Esophagus squamous epithelium (tissue), 5 donors: Measurements from ENCODE around the gene SMTNL2. TPM values are rescaled to one million over a fixed set of nuclear protein-coding genes. Genes with fewer than 3 reads are reported as not detected.

Experiments
- DNase-seq: peaks from one replicate; lab custom pipeline; 2025; lab: John Stamatoyannopoulos, UW
- H3K27ac ChIP-seq, 4 donors: fragments of 200-600 bp; sonication (generic); one replicate each; pipeline ENCODE4 v1.5.1; 2016 to 2019; ENCODE audit warnings: mild to moderate bottlenecking in 1 of 4
- H3K27me3 ChIP-seq, 4 donors: fragments of 200-600 bp; sonication (generic); 1 replicate in 3 of 4; 2 replicates in 1 of 4; pipeline versions ENCODE4 v1.5.1 to v1.6.0; 2017 to 2021; ENCODE audit warnings: antibody characterized with exemption in 1 of 4
- H3K36me3 ChIP-seq, 3 donors: fragments of 200-600 bp; sonication (generic); one replicate each; pipeline ENCODE4 v1.5.1; 2016 to 2019
- H3K4me1 ChIP-seq, 3 donors: fragments of 200-600 bp; sonication (generic); one replicate each; pipeline ENCODE4 v1.5.1; 2017 to 2019
- H3K4me3 ChIP-seq, 4 donors: fragments of 200-600 bp; sonication (generic); 1 replicate in 3 of 4; 2 replicates in 1 of 4; pipeline ENCODE4 v1.5.1; 2016 to 2019; ENCODE audit warnings: mild to moderate bottlenecking in 2 of 4, moderate library complexity in 1 of 4
- H3K9me3 ChIP-seq, 3 donors: fragments of 200-600 bp; sonication (generic); one replicate each; pipeline ENCODE4 v1.5.1; 2016 to 2019
- POLR2A ChIP-seq, 4 donors: fragments of 450-650 bp; IDR thresholded peaks; one replicate each; pipeline ENCODE4 v1.6.1; 2017; ENCODE audit warnings: antibody characterized with exemption in 4 of 4, mild to moderate bottlenecking in 4 of 4, moderate library complexity in 3 of 4
- WGBS, 2 donors: methylation state at CpG; one replicate each; pipeline ENCODE4 v1.1.5; 2018; 5-methylcytosine and 5-hydroxymethylcytosine counted together
- intact Hi-C: fragments of 100-400 bp; cut with DNase I; formaldehyde crosslinking; loops from one replicate; pipeline ENCODE4 v1.15.0; 2022
- total RNA-seq, 4 donors: library from RNA; depleted of rRNA; stranded (reverse); fragments of >200 nt; gene quantifications; one replicate each; pipeline ENCODE4 v1.1.0, GENCODE V29; 2016
- TF ChIP-seq, protein P1 (sequence below), 6 experiments: fragments of 450-650 bp in 4 of 6; fragments of 200-600 bp in 2 of 6; sonication (generic) in 2 of 6; IDR thresholded peaks; one replicate each; pipeline ENCODE4 v1.5.1; 2016 to 2019; ENCODE audit warnings: antibody characterized with exemption in 6 of 6, mild to moderate bottlenecking in 4 of 6, moderate library complexity in 4 of 6
- donor health status: DM: yes; HTN: yes; CAD: no.

The SMTNL2 gene
- total RNA-seq, 4 donors from 2014 or later: 0.41 to 0.76 (median 0.69) TPM

DNA sequence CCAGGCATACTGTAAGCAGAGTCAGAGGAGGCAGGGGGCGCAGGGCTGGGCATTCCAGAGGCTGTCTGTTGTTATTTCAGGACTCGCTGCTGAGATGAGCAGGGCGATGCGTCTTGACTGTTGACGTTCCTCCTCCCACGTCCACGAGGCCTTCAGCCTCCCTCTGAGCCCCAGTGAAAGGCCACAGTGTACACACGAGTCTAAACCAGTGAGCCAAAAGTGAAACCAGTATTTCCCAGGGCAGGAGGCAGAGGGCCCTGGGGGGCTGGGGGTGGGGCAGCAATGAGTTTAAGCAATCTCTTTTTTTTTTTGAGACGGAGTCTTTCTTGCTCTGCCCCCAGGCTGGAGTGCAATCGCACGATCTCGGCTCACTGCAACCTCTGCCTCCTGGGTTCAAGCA lies 21.5 kb downstream of the SMTNL2 start:
- H3K9me3 ChIP-seq: no peaks in the 10 kb centered on the region
- peaks cover 4 to 51% (median 27%) of the 10 kb centered on the region in 3 donors for H3K4me1 ChIP-seq
- WGBS, 2 donors: 36 to 63% methylated on average over 6 to 7 of the region's 12 CpGs
- H3K4me3 ChIP-seq: no peak overlapping the region
- H3K27ac ChIP-seq: peak overlapping the region; percentile 42 to 81 (median 74)
- no peak for TF ChIP-seq POLR2A (IDR thresholded peaks at IDR 0.05)
- no peak for DNase-seq
- intact Hi-C loops: no loop called here
- no peaks in the 10 kb centered on the region for H3K36me3 ChIP-seq
- H3K27me3 ChIP-seq: peaks cover 0 to 7% (median 0%) of the 10 kb centered on the region in 4 donors

DNA sequence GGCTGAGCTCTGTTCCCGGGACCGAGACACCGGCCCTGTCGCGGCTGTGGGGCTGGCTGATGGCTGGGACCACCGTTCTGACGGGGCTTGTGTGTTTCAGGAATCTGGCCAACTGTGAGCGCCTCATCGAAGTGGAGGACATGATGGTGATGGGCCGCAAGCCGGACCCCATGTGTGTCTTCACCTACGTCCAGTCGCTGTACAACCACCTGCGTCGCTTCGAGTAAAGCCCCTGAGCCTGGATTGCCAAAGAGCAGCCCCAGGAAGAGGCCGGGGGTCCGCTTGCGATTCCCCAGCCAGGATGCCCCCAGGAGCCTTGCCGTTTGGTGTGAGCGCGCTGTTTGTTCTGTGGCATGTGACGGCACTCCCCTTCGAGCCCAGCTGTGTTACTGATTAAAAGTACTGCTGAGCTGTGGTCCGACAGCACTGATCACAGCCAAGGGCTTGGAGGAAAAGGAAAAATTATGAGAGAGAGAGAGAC lies 23.0 kb downstream of the SMTNL2 start:
- peak overlapping the region; percentile 54 to 87 (median 80) for H3K27ac ChIP-seq
- H3K27me3 ChIP-seq: peaks cover 0 to 7% (median 0%) of the 10 kb centered on the region in 4 donors
- no peaks in the 10 kb centered on the region for H3K36me3 ChIP-seq
- no peaks in the 10 kb centered on the region for H3K9me3 ChIP-seq
- WGBS, 2 donors: 70 to 75% methylated on average over 12 to 20 of the region's 25 CpGs
- no peak for DNase-seq
- H3K4me3 ChIP-seq: peak overlapping the region in 1 of 4 donors; percentile 5
- TF ChIP-seq, protein P1, sequence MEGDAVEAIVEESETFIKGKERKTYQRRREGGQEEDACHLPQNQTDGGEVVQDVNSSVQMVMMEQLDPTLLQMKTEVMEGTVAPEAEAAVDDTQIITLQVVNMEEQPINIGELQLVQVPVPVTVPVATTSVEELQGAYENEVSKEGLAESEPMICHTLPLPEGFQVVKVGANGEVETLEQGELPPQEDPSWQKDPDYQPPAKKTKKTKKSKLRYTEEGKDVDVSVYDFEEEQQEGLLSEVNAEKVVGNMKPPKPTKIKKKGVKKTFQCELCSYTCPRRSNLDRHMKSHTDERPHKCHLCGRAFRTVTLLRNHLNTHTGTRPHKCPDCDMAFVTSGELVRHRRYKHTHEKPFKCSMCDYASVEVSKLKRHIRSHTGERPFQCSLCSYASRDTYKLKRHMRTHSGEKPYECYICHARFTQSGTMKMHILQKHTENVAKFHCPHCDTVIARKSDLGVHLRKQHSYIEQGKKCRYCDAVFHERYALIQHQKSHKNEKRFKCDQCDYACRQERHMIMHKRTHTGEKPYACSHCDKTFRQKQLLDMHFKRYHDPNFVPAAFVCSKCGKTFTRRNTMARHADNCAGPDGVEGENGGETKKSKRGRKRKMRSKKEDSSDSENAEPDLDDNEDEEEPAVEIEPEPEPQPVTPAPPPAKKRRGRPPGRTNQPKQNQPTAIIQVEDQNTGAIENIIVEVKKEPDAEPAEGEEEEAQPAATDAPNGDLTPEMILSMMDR (IDR thresholded peaks at IDR 0.05): no peak
- TF ChIP-seq POLR2A (IDR thresholded peaks at IDR 0.05): no peak
- intact Hi-C loops: no loop called here
- H3K4me1 ChIP-seq: peaks cover 4 to 51% (median 27%) of the 10 kb centered on the region in 3 donors

DNA sequence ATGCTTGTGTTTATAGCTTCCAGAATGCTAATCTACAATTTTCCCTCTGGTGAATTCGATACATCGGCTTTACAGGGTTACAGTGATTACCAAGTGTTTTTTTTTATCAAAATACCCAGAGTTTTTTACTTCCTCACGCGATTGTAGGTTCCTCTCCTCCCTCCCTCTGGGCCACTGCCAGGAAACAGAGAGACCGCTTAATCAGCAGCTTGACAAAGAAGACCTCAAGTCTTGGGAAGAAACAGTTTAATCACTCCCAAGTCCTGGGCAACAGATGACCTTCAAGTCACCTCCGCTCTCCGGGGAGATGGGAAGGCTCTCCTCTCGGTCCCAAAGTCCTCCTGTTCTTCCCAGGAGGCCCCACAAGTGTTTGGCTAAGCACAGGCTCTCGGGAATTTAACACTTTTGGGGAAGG lies 23.5 kb downstream of the SMTNL2 start:
- H3K27ac ChIP-seq: peak overlapping the region; percentile 54 to 87 (median 80)
- peaks cover 0 to 7% (median 0%) of the 10 kb centered on the region in 4 donors for H3K27me3 ChIP-seq
- no peaks in the 10 kb centered on the region for H3K9me3 ChIP-seq
- H3K36me3 ChIP-seq: no peaks in the 10 kb centered on the region
- intact Hi-C loops: no loop called here
- TF ChIP-seq POLR2A (IDR thresholded peaks at IDR 0.05): no peak
- TF ChIP-seq, protein P1 (IDR thresholded peaks at IDR 0.05): no peak
- 15 to 22% methylated on average over 9 of the region's 9 CpGs for WGBS, 2 donors
- peaks cover 4 to 51% (median 27%) of the 10 kb centered on the region in 3 donors for H3K4me1 ChIP-seq
- peak overlapping the region in 1 of 4 donors; percentile 5 for H3K4me3 ChIP-seq
- no peak for DNase-seq

DNA sequence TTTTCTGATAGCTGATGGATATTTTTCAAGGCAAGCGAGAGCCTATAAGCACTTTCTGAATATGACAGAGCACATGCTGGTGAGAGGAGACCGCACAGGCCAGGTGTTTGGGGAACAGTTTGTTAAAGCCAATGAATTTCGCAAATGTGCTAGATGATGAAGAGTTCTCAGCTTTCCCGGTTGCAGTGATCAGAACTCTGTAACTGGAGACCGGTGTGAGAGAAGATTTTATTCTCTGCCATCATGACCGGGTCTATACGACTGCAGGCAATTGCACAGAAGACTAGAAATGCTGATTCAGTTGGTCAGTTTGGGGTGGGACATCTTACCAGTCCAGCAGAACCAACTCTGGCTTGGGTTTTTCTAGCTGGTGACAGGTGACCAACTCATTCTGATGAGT lies 25.4 kb downstream of the SMTNL2 start:
- Histone ChIP-seq H3K9me3 (no peaks in the 10 kb centered on the region), H3K27me3 (peaks cover 0 to 4% (median 0%) of the 10 kb centered on the region in 4 donors), H3K27ac (peak overlapping the region in 1 of 4 donors; percentile 11), H3K4me3 (no peak overlapping the region), H3K36me3 (no peaks in the 10 kb centered on the region), H3K4me1 (peaks cover 4 to 40% (median 19%) of the 10 kb centered on the region in 3 donors)
- WGBS, 2 donors: 87 to 89% methylated on average over 7 of the region's 7 CpGs
- no peak for DNase-seq
- intact Hi-C loops: no loop called here
- no peak for TF ChIP-seq POLR2A (IDR thresholded peaks at IDR 0.05)
- TF ChIP-seq, protein P1 (IDR thresholded peaks at IDR 0.05): no peak

DNA sequence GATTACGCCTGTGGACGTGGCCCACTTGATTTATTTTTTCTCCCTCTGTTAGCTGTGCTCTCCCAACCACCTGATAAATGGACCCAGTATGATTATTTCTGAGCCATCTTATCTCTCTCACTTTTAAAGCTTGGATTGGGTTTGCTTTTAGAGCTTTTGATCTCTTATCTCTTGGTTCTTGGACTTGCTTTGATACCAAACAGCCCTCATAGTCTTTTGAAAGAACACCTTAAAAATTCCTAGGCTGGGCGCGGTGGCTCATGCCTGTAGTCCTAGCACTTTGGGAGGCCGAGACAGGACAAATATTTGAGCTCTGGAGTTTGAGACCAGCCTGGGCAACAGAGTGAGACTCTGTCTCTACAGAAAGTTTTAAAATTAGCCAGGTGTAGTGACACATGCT lies 25.8 kb downstream of the SMTNL2 start:
- 90% methylated on average over 5 of the region's 5 CpGs for WGBS, 2 donors
- Histone ChIP-seq H3K4me1 (peaks cover 4 to 38% (median 18%) of the 10 kb centered on the region in 3 donors), H3K36me3 (no peaks in the 10 kb centered on the region), H3K9me3 (no peaks in the 10 kb centered on the region), H3K27me3 (peaks cover 0 to 4% (median 0%) of the 10 kb centered on the region in 4 donors), H3K4me3 (no peak overlapping the region), H3K27ac (peak overlapping the region in 2 of 4 donors; percentile 7 to 39)
- TF ChIP-seq, protein P1 (IDR thresholded peaks at IDR 0.05): no peak
- no peak for TF ChIP-seq POLR2A (IDR thresholded peaks at IDR 0.05)
- DNase-seq: no peak
- intact Hi-C loops: no loop called here
